ENCODE measurements around the gene COMTD1. TPM values are rescaled to one million over a fixed set of nuclear protein-coding genes. Genes with fewer than 3 reads are reported as not detected.

COMTD1 gene
- total and polyA plus RNA-seq, 2 of the 8 experiments (the other 6 are each of a cell fraction or from before 2014, with no cell fraction given) = 31.9 to 42.4 TPM

- TF ChIP-seq RAD21 (IDR thresholded peaks at IDR 0.05 in 1 of 2, conservative IDR thresholded peaks at IDR 0.05 in 1 of 2; ENCODE audit: low read depth in 2 of 2, low read length in 2 of 2) = no peak
Observed at GRCh38 chr10:75266945-75267344, 31.2 kb upstream of the COMTD1 start (continued).
